Measurements from ENCODE around the gene MAP4.
"Not testable (repeated sequence)": the region's sequence is repeated elsewhere in the genome, so short reads cannot be mapped to it uniquely, and the experiment has no call there.

Gene MAP4

DNA sequence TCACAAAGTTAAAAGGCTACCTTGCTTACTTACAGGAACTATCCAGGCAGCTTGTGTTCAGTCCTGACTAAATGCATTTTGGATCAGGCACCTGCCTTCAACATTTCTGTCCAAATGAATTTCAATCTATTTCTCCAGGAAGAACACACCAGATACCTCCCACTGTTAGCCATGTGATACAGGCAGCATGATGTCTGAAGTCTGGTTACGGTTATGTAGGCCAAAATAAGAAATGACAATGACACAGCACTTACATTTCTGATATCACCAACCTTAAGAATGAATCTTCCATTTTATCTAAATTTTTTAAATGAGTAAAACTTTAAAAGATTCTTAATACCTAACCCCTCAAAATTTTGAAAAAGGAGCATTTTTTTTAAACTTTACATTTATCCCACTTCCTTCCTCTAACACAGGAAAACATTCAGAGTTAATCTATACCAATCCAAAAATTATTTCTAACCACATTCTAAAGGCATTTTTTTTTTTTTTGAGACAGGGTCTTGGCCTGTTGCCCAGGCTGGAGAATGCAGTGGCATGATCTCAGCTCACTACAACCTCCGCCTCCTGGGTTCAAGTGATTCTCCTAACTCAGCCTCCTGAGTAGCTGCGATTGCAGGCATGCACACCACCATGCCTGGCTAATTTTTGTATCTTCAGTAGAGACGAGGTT lies at the start of gene MAP4:
MAP4 (minus strand) TSS at position 116 of the 673 bp plus-strand sequence. CDS start 17,556 bp downstream, outside the sequence.
- DNase-seq: no peak

DNA sequence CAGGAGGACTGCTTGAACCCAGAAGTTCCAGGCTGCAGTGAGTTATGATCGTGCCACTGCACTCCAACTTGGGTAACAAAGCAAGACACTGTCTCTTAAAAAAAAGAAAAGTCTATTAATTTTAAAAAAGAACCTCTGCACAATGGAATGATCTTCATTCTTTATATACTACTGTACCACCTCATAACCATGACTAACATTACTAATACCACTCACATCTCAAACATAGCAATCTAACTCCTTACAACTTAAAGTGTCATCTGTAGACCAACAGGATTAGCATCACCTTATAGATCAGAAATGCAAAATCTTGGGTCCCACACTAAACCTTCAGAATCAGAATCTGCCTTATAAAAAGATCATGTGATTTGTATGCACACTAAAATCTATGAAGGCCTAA lies 48.8 kb upstream of the MAP4 start:
- DNase-seq: no peak

- no peak for DNase-seq
These were observed 48.1 kb upstream of the MAP4 start for GRCh38 chr3:48064292-48064829.

DNA sequence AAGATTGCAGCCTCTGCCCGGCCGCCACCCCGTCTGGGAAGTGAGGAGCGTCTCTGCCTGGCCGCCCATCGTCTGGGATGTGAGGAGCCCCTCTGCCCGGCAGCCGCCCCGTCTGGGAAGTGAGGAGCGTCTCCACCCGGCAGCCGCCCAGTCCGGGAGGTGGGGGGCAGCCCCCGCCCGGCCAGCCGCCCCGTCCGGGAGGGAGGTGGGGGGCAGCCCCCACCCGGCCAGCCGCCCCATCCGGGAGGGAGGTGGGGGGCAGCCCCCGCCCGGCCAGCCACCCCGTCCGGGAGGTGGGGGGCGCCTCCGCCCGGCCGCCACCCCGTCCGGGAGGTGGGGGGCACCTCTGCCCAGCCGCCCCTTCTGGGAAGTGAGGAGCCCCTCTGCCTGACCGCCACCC lies 45.4 kb upstream of the MAP4 start:
- not testable (repeated sequence) for DNase-seq

DNA sequence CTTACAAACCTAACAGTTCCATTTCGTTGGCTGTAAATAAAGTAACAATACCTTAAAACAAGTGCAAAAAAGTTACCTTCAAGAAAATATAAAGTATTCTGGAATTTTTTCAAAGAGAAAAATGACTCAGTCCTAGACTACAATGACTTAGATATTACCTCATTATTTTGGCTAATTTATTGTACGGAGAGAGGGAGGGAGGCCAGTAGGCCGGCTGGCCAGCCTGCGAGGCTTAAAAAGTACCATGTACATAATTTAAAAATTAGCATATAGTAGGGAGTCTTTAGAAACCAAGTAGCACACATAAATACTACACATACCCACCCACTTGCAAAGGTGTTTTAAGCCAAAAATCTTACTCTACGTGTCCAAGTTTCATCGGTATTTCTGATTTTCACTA lies 41.9 kb upstream of the MAP4 start:
- no peak for DNase-seq

GRCh38 chr3:48057521-48057920 lies 41.3 kb upstream of the MAP4 start:
- peak in 1 of 2 experiments; percentile 60 for DNase-seq

- no peak for DNase-seq
These were observed 31.7 kb upstream of the MAP4 start for GRCh38 chr3:48047841-48048464.

- no peak for DNase-seq
These were observed 26.0 kb upstream of the MAP4 start for GRCh38 chr3:48042071-48042760.

- DNase-seq: no peak
These were observed 23.4 kb upstream of the MAP4 start for GRCh38 chr3:48039487-48040190.

DNA sequence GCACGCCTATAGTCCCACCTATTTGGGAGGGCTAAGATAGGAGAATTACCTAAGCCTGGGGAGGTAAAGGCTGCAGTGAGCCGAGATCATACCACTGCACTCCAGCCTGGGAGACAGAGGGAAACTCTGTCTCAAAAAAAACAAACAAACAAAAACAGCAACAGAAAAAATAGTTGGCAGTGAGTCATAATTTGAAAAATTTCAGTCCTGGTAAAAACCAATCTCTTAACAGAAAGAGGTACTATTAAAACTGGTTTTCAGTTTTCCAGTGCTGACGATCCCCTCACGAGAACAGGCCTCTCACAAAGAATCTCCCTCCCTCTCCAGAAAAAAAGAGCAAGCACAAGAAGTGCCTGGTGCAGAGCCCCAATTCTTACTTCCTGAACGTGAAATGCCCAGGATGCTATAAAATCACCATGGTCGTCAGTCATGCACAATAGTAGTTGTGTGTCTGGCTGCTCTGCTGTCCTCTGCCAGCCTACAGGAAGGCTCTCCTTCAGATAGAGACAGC lies 22.8 kb upstream of the MAP4 start:
- no peak for DNase-seq

DNA sequence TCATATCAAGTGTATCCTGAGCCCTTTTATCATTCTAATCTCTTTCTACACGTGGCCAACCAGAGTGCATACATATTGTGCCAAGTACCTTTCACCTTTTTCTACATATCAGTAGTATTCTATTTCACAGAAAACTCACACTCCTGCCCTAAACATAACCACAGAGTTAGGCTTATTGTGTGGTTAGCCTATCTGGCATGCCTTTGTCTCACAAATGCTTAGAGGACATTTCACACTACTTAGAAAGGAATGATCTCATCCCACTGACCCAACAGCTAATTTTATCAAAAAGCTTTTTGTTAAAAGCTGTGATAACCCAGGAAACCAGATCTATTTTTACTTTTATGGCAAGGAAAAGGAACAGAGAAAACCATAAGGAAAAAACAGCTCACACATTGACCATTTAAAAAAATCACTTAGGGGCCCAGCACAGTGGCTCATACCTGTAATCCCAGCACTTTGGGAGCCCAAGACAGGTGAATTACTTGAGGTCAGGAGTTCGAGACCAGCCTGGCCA lies 17.8 kb upstream of the MAP4 start:
- DNase-seq: no peak

DNA sequence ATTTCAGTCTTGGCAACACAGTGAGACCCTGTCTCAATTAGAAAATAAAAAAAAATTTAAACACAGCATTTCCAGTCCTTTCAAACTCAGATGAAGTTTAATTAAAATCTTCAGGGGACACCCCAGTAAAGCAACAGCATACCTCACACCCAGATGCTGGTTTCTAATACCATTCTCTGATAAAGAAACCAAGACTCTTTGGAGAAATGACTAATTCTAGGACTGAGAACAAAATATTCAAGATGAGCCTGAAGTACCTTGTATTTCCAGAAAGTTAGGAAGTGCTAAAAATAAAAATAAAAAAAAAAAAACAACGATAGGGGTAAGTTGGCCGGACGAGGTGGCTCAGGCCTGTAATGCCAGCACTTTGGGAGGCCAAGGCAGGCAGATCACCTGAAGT lies 14.0 kb upstream of the MAP4 start:
- DNase-seq: no peak

- no peak for DNase-seq
These were observed 11.0 kb upstream of the MAP4 start for GRCh38 chr3:48026951-48027908.

- DNase-seq: no peak
These were observed 9.9 kb upstream of the MAP4 start for GRCh38 chr3:48026098-48026497.

- DNase-seq: no peak
These were observed 8.2 kb upstream of the MAP4 start for GRCh38 chr3:48024401-48024800.

GRCh38 chr3:48023377-48023776 lies 7.2 kb upstream of the MAP4 start:
- no peak for DNase-seq

GRCh38 chr3:48022178-48022577 lies 6.0 kb upstream of the MAP4 start:
- DNase-seq: no peak

DNA sequence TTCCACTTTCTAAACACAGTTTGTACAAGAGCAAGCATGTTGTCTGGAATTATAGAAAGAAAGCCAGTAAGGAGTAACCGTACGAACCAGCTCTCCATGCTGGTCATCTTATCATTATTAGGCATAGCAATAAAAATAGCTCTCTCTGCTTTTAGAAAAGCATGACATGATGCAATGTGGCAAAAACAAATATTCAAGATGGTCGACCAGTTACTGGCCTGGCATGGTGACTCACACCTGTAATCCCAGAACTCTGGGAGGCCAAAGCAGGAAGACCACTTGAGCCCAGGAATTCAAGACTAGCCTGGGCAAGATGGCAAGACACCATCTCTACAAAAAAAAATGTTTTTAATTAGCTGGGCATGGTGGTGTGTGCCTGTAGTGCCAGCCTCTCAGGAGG lies 2.6 kb upstream of the MAP4 start:
- no peak for DNase-seq

DNA sequence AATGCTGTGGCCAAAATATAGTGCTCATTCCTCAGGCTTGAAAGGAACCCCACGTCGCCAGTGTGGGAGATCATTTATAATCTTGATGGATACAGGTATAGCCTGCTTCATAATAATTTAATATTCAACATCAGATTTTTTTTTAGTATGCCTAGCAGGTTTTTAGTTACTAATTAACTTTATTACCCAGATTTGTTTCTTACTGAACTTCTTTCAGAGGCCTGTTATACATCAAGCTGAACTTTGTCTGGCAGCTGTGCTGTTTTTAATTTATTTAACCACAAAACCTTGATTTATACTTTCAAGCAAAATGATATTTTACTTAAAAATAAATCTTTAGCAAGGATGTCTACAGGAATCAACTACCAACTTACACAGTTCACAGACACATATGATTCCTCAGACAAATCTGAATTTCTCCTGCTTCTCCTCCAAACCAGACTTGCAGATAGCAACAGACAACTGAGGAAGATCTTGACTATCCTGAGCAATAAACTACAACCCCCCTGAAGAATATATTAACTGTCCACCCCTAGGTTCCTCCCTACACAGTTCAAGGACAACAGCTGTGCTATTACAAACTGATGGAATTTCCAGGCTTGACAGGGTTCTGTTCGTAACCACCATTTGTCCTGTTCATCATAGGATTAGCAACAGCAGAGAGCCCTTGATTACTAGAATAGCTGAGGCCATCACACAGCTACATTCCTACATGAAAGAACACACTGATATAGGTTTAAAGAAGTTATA lies 610 bp downstream of the MAP4 start:
- DNase-seq: no peak

- no peak for DNase-seq
These were observed 1.9 kb downstream of the MAP4 start for GRCh38 chr3:48014358-48014757.

Measured in NCI-H524 (cell line).